HEK293T (cell line): ENCODE results near the gene GOLM1.

Experiments used
- CTCF ChIA-PET: fragments of 350-600 bp; formaldehyde crosslinking; extraction: SDS; loops from one replicate; lab custom pipeline; 2021; ENCODE audit warnings: antibody characterized with exemption, inconsistent platforms; lab: Yijun Ruan, JAX
- POLR2A ChIA-PET: fragments of 350-600 bp; formaldehyde crosslinking; extraction: SDS; loops from one replicate; lab custom pipeline; 2020; ENCODE audit warnings: antibody characterized with exemption, inconsistent platforms; lab: Yijun Ruan, JAX
- DNase-seq: peaks from one replicate; pipeline ENCODE4 v3.0.0; 2012; ENCODE audit warnings: mixed read lengths; ENCODE audit errors: extremely low spot score
- ARNT ChIP-seq: fragments of 450-650 bp; IDR thresholded peaks from 2 replicates; pipeline ENCODE4 v1.6.1; 2017; ENCODE audit warnings: mild to moderate bottlenecking
- BHLHE40 ChIP-seq: fragments of 450-650 bp; IDR thresholded peaks from 2 replicates; pipeline ENCODE4 v1.6.1; 2016; ENCODE audit warnings: mild to moderate bottlenecking, moderate library complexity, borderline replicate concordance
- CTBP1 ChIP-seq: fragments of 450-650 bp; IDR thresholded peaks from 2 replicates; pipeline ENCODE4 v1.6.1; 2016; ENCODE audit warnings: borderline replicate concordance
- ELF4 ChIP-seq: fragments of 450-650 bp; IDR thresholded peaks from 2 replicates; pipeline ENCODE4 v1.6.1; 2017; ENCODE audit warnings: antibody characterized with exemption
- FOXA1 ChIP-seq: fragments of 450-650 bp; IDR thresholded peaks from 2 replicates; pipeline ENCODE4 v1.6.1; 2016; ENCODE audit warnings: mild to moderate bottlenecking
- FOXM1 ChIP-seq: fragments of 450-650 bp; IDR thresholded peaks from 2 replicates; pipeline ENCODE4 v1.6.1; 2017; ENCODE audit warnings: mild to moderate bottlenecking, borderline replicate concordance
- HDGF ChIP-seq: fragments of 450-650 bp; IDR thresholded peaks from 2 replicates; pipeline ENCODE4 v1.6.1; 2017; ENCODE audit warnings: antibody characterized with exemption, borderline replicate concordance
- L3MBTL2 ChIP-seq: fragments of 450-650 bp; conservative IDR thresholded peaks from 2 replicates; pipeline ENCODE4 v1.6.1; 2016; ENCODE audit warnings: mild to moderate bottlenecking
- LEF1 ChIP-seq: fragments of 450-650 bp; IDR thresholded peaks from 2 replicates; pipeline ENCODE4 v1.6.1; 2017; ENCODE audit warnings: mild to moderate bottlenecking, borderline replicate concordance
- NFRKB ChIP-seq: fragments of 450-650 bp; IDR thresholded peaks from 2 replicates; pipeline ENCODE4 v1.6.1; 2016; ENCODE audit warnings: mild to moderate bottlenecking, moderate library complexity
- SP1 ChIP-seq: fragments of 450-650 bp; IDR thresholded peaks from 2 replicates; pipeline ENCODE4 v1.6.1; 2017
- SUZ12 ChIP-seq: fragments of 450-650 bp; IDR thresholded peaks from 2 replicates; pipeline ENCODE4 v1.6.1; 2016; ENCODE audit warnings: mild to moderate bottlenecking
- TARDBP ChIP-seq: fragments of 450-650 bp; IDR thresholded peaks from 2 replicates; pipeline ENCODE4 v1.6.1; 2016
- ZNF384 ChIP-seq: fragments of 450-650 bp; IDR thresholded peaks from 2 replicates; pipeline ENCODE4 v1.6.1; 2016
- TF ChIP-seq, protein P1 (sequence below): fragments of 450-650 bp; IDR thresholded peaks from 2 replicates; pipeline ENCODE4 v1.6.1; 2016

GOLM1 gene

GRCh38 chr9:85984457-85984856 is 114.9 kb downstream of the GOLM1 start:
- DNase-seq: no peak
- ChIA-PET CTCF (interaction anchor here (0.6 kb wide), 1 partner anchor 127 kb away, joined by 3 read pairs; no protein-coding TSS in a partner anchor), POLR2A (no interaction called here)
- TF ChIP-seq TARDBP (no peak), SP1 (no peak), ELF4 (no peak), ARNT (no peak), CTBP1 (no peak), NFRKB (no peak), FOXM1 (no peak), L3MBTL2 (no peak), HDGF (no peak)

- TF ChIP-seq FOXA1 (no peak), ELF4 (no peak), LEF1 (no peak), SP1 (no peak)
- ChIA-PET CTCF (no interaction called here), POLR2A (no interaction called here)
- no peak for DNase-seq
Observed at GRCh38 chr9:85981369-85981768, 118.0 kb downstream of the GOLM1 start.

DNA sequence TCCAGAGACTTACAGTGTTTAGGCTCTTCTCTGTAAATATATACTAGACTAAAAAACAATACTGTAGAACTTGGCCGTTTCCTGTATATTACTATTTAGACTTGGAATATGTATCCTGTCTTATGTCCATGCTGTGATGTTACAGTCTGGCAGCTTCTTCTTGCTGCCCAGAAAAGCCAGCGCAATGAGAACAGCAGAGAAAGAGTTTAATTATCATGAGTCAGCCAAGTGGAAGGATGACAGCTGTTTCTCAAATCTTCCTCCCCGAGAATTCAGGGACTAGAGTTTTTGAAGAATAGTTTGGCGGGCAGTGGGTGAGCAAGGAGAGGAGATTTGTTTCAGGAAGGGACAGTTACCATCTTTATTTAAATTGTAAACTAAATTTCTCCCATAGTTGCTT is 120.9 kb downstream of the GOLM1 start:
- POLR2A ChIA-PET: no interaction called here
- CTCF ChIA-PET: no interaction called here
- DNase-seq: no peak

More for the DNA sequence above, 120.9 kb downstream of the GOLM1 start:
- TF ChIP-seq ZNF384 (no peak), LEF1 (no peak), CTBP1 (no peak), ARNT (no peak), FOXA1 (no peak), L3MBTL2 (no peak), TARDBP (no peak), SUZ12 (no peak), SP1 (no peak), ELF4 (no peak), BHLHE40 (no peak)
- TF ChIP-seq, protein P1, sequence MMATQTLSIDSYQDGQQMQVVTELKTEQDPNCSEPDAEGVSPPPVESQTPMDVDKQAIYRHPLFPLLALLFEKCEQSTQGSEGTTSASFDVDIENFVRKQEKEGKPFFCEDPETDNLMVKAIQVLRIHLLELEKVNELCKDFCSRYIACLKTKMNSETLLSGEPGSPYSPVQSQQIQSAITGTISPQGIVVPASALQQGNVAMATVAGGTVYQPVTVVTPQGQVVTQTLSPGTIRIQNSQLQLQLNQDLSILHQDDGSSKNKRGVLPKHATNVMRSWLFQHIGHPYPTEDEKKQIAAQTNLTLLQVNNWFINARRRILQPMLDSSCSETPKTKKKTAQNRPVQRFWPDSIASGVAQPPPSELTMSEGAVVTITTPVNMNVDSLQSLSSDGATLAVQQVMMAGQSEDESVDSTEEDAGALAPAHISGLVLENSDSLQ: no peak
